ENCODE data around the gene ANO8.
"Not testable (repeated sequence)": the region's sequence is repeated elsewhere in the genome, so short reads cannot be mapped to it uniquely, and the experiment has no call there.

ANO8 gene

DNA sequence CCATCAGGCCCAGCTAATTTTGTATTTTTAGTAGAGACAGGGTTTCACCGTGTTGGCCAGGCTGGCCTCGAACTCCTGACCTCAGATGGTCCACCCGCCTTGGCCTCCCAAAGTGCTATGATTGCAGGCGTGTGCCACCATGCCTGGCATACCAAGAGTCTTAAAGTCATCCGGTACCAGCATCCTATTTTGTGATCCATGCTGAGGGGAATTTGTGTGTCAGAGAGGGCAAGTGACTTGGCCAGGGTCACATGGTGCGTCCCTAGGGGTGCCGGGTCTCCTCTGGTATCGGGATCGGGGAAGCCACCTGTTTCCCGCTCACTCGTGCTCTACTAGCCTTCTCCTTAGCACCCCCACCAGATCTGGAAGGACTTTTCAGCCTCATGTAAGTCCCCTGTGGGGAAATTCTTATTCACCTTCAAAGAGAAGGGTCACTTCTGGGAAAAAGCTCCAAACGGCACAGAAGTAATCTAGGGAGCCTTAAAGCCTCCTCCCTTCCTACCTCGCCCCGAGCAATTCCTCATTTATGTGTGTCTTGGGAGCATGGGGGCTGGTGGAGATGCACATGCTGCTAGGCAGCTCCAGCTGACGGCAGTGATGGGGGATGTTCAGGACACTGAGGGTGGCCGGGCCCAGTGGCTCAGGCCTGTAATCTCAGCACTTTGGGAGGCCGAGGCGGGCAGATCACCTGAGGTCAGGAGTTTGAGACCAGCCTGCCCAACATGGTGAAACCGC lies 59.0 kb downstream of the ANO8 start:
- TF ChIP-seq, protein P1, sequence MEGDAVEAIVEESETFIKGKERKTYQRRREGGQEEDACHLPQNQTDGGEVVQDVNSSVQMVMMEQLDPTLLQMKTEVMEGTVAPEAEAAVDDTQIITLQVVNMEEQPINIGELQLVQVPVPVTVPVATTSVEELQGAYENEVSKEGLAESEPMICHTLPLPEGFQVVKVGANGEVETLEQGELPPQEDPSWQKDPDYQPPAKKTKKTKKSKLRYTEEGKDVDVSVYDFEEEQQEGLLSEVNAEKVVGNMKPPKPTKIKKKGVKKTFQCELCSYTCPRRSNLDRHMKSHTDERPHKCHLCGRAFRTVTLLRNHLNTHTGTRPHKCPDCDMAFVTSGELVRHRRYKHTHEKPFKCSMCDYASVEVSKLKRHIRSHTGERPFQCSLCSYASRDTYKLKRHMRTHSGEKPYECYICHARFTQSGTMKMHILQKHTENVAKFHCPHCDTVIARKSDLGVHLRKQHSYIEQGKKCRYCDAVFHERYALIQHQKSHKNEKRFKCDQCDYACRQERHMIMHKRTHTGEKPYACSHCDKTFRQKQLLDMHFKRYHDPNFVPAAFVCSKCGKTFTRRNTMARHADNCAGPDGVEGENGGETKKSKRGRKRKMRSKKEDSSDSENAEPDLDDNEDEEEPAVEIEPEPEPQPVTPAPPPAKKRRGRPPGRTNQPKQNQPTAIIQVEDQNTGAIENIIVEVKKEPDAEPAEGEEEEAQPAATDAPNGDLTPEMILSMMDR (IDR thresholded peaks at IDR 0.05; ENCODE audit: control insufficient read depth, insufficient read depth, low read depth, low read length, missing control alignments): no peak
- no peak for DNase-seq (ENCODE audit: low read depth)
- no peak overlapping the region for H3K4me3 ChIP-seq (ENCODE audit: control insufficient read depth, low read depth, low read length)

DNA sequence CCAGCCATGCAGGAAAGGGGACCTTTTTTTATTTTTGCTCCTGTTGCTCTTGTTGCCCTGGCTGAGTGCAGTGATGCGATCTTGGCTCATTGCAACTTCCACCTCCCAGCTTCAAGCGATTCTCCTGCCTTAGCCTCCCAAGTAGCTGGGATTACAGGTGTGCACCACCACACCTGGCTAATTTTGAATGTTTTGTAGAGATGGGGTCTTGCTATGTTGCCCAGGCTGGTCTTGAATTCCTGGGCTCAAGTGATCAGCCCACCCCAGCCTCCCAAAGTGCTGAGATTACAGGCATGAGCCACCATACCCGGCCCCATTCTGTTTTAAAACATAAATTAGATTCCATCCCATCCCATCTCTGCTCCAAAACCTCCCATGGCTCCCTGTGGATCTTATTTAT lies 59.8 kb downstream of the ANO8 start:
- not testable (repeated sequence) for H3K4me3 ChIP-seq (ENCODE audit: control insufficient read depth, low read depth, low read length); DNase-seq (ENCODE audit: low read depth)
